MM.1S (cell line): Measurements from ENCODE around the gene PUSL1.

Source experiments
- DNase-seq: peaks from one replicate; pipeline ENCODE4 v3.0.0-alpha.2; 2015
- H2AFZ ChIP-seq: fragments of 300-600 bp; sonication (generic); 2 replicates; pipeline ENCODE4 v1.6.0; 2016; ENCODE audit warnings: antibody characterized with exemption, low read length
- H3F3A ChIP-seq: fragments of 300-600 bp; sonication (generic); 2 replicates; pipeline ENCODE4 v1.6.1; 2016; ENCODE audit warnings: mild to moderate bottlenecking, antibody characterized with exemption, low read length, moderate library complexity, mixed read lengths; ENCODE audit not compliant: insufficient read depth
- H3K27ac ChIP-seq: fragments of 300-600 bp; sonication (generic); 2 replicates; pipeline ENCODE4 v1.5.1; 2016; ENCODE audit warnings: mild to moderate bottlenecking, low read length
- H3K27me3 ChIP-seq: fragments of 300-600 bp; sonication (generic); replicated peaks from 2 replicates; pipeline ENCODE4 v1.6.0; 2016; ENCODE audit warnings: low read length; ENCODE audit not compliant: insufficient read depth
- H3K36me3 ChIP-seq: fragments of 300-600 bp; sonication (generic); replicated peaks from 2 replicates; pipeline ENCODE4 v1.6.1; 2016; ENCODE audit warnings: mild to moderate bottlenecking, low read length, mixed read lengths; ENCODE audit not compliant: insufficient read depth
- H3K4me1 ChIP-seq: fragments of 300-600 bp; sonication (generic); 2 replicates; pipeline ENCODE4 v1.6.1; 2016; ENCODE audit warnings: low read length, mixed read lengths
- H3K4me2 ChIP-seq: fragments of 300-600 bp; sonication (generic); 2 replicates; pipeline ENCODE4 v1.6.0; 2016; ENCODE audit warnings: low read depth, low read length
- H3K4me3 ChIP-seq: fragments of 300-600 bp; sonication (generic); 2 replicates; pipeline ENCODE4 v1.5.1; 2016; ENCODE audit warnings: low read length, mixed read lengths
- H3K79me2 ChIP-seq: fragments of 300-600 bp; sonication (generic); 2 replicates; pipeline ENCODE4 v1.6.1; 2016; ENCODE audit warnings: mixed run types, low read length, mixed read lengths
- H3K9ac ChIP-seq: fragments of 300-600 bp; sonication (generic); 2 replicates; pipeline ENCODE4 v1.6.1; 2016; ENCODE audit warnings: low read length, mixed read lengths
- H3K9me2 ChIP-seq: fragments of 300-600 bp; sonication (generic); replicated peaks from 2 replicates; pipeline ENCODE4 v1.6.1; 2016; ENCODE audit warnings: mild to moderate bottlenecking, low read length, mixed read lengths; ENCODE audit not compliant: insufficient read depth
- H3K9me3 ChIP-seq: fragments of 300-600 bp; sonication (generic); replicated peaks from 2 replicates; pipeline ENCODE4 v1.6.1; 2016; ENCODE audit warnings: mild to moderate bottlenecking, low read length, mixed read lengths; ENCODE audit not compliant: insufficient read depth
- H4K20me1 ChIP-seq: fragments of 300-600 bp; sonication (generic); 2 replicates; pipeline ENCODE4 v1.6.1; 2016; ENCODE audit warnings: mild to moderate bottlenecking, low read length, moderate library complexity, mixed read lengths; ENCODE audit not compliant: insufficient read depth
- CTCF ChIP-seq: fragments of 300-600 bp; sonication (generic); IDR thresholded peaks from 2 replicates; pipeline ENCODE4 v1.5.1; 2016; ENCODE audit warnings: antibody characterized with exemption, low read length, mixed read lengths
- EZH2 ChIP-seq: fragments of 300-600 bp; sonication (generic); optimal IDR thresholded peaks from 2 replicates; pipeline ENCODE3; 2017; ENCODE audit warnings: low read depth, mild to moderate bottlenecking, antibody characterized with exemption, low read length, mixed read lengths
- EZH2phosphoT487 ChIP-seq: fragments of 300-600 bp; sonication (generic); IDR thresholded peaks from 2 replicates; pipeline ENCODE4 v1.6.1; 2018; ENCODE audit warnings: antibody characterized with exemption, low read length

PUSL1 gene

GRCh38 chr1:1354271-1355247 is 46.2 kb downstream of the PUSL1 start:
- Histone ChIP-seq H3K9ac (no peak overlapping the region), H3F3A (no peaks in the 10 kb centered on the region), H3K9me2 (no peaks in the 10 kb centered on the region), H3K79me2 (no peaks in the 10 kb centered on the region), H3K27me3 (peaks cover 49% of the 10 kb centered on the region), H2AFZ (no peak overlapping the region), H3K27ac (no peak overlapping the region), H3K4me3 (no peak overlapping the region), H3K36me3 (no peaks in the 10 kb centered on the region), H3K4me1 (no peaks in the 10 kb centered on the region), H4K20me1 (no peaks in the 10 kb centered on the region), H3K4me2 (no peak overlapping the region), H3K9me3 (no peaks in the 10 kb centered on the region)
- TF ChIP-seq EZH2phosphoT487 (no peak), EZH2 (no peak), CTCF (no peak)
- no peak for DNase-seq

- Histone ChIP-seq H3K4me2 (no peak overlapping the region), H3K27me3 (peaks cover 55% of the 10 kb centered on the region), H4K20me1 (no peaks in the 10 kb centered on the region), H3K36me3 (no peaks in the 10 kb centered on the region), H3K9me3 (no peaks in the 10 kb centered on the region), H3K9me2 (no peaks in the 10 kb centered on the region), H3K4me1 (no peaks in the 10 kb centered on the region), H3K4me3 (no peak overlapping the region), H3K9ac (no peak overlapping the region), H3K79me2 (no peaks in the 10 kb centered on the region), H2AFZ (no peak overlapping the region), H3K27ac (no peak overlapping the region), H3F3A (no peaks in the 10 kb centered on the region)
- TF ChIP-seq CTCF, result no peak
- DNase-seq, result no peak
Measured at GRCh38 chr1:1355416-1355815, 47.0 kb downstream of the PUSL1 start.

GRCh38 chr1:1356166-1356795 is 47.9 kb downstream of the PUSL1 start:
- H3K27ac ChIP-seq, result no peak overlapping the region
- no peaks in the 10 kb centered on the region for H3K4me1 ChIP-seq
- no peaks in the 10 kb centered on the region for H3F3A ChIP-seq
- TF ChIP-seq EZH2phosphoT487 (no peak), CTCF (no peak), EZH2 (no peak)
- H3K27me3 ChIP-seq, result peaks cover 64% of the 10 kb centered on the region
- H4K20me1 ChIP-seq, result no peaks in the 10 kb centered on the region
- H3K4me3 ChIP-seq, result no peak overlapping the region
- H3K9ac ChIP-seq, result no peak overlapping the region
- no peak overlapping the region for H3K4me2 ChIP-seq
- DNase-seq, result no peak
- H3K79me2 ChIP-seq, result no peaks in the 10 kb centered on the region
- H2AFZ ChIP-seq, result no peak overlapping the region
- no peaks in the 10 kb centered on the region for H3K36me3 ChIP-seq
- H3K9me3 ChIP-seq, result no peaks in the 10 kb centered on the region
- no peaks in the 10 kb centered on the region for H3K9me2 ChIP-seq
